Small intestine (tissue), 16 donors: Measurements from ENCODE around the gene A1CF. TPM values are rescaled to one million over a fixed set of nuclear protein-coding genes. Genes with fewer than 3 reads are reported as not detected.
"Not testable (repeated sequence)": the region's sequence is repeated elsewhere in the genome, so short reads cannot be mapped to it uniquely, and the experiment has no call there.

Experiments
- DNase-seq, 2 donors: peaks; one replicate each; pipeline versions ENCODE4 v3.0.0 to v3.0.0-alpha.2; 2013
- FAIRE-seq: peaks from 2 replicates; lab custom pipeline; 2012; peaks lifted over from hg19 to GRCh38; lab: Jason Lieb, UNC
- H3K27ac ChIP-seq, 3 donors: one replicate each; pipeline ENCODE4 v1.5.1; 2013; ENCODE audit warnings: low read length in 2 of 3, mild to moderate bottlenecking in 2 of 3, control low read depth in 1 of 3, inconsistent platforms in 1 of 3, low read depth in 1 of 3, moderate library complexity in 1 of 3
- H3K27me3 ChIP-seq, 3 donors: one replicate each; pipeline ENCODE4 v1.6.1; 2013; ENCODE audit warnings: low read length in 3 of 3, inconsistent platforms in 1 of 3; ENCODE audit not compliant: control insufficient read depth in 3 of 3, insufficient read depth in 3 of 3
- H3K36me3 ChIP-seq, 3 donors: one replicate each; pipeline ENCODE4 v1.6.1; 2013; ENCODE audit warnings: low read length in 3 of 3, inconsistent platforms in 1 of 3, low read depth in 1 of 3, mild to moderate bottlenecking in 1 of 3, moderate library complexity in 1 of 3; ENCODE audit not compliant: control insufficient read depth in 3 of 3, insufficient read depth in 2 of 3
- H3K4me1 ChIP-seq, 3 donors: one replicate each; pipeline ENCODE4 v1.6.1; 2013; ENCODE audit warnings: low read length in 2 of 3, inconsistent platforms in 1 of 3, low read depth in 1 of 3, mild to moderate bottlenecking in 1 of 3, moderate library complexity in 1 of 3; ENCODE audit not compliant: control insufficient read depth in 3 of 3, insufficient read depth in 2 of 3
- H3K4me3 ChIP-seq, 3 donors: one replicate each; pipeline ENCODE4 v1.5.1; 2013; ENCODE audit warnings: low read length in 3 of 3, control low read depth in 1 of 3, inconsistent platforms in 1 of 3, low read depth in 1 of 3, mild to moderate bottlenecking in 1 of 3, moderate library complexity in 1 of 3
- H3K9me3 ChIP-seq, 2 donors: one replicate each; pipeline ENCODE4 v1.6.1; 2013; ENCODE audit warnings: low read depth in 1 of 2, low read length in 1 of 2; ENCODE audit not compliant: control insufficient read depth in 2 of 2, insufficient read depth in 1 of 2
- WGBS, 3 donors: extraction: QIAGEN DNeasy Blood & Tissue Kit; methylation state at CpG; one replicate each; pipeline ENCODE4 v1.1.7; 2013; 5-methylcytosine and 5-hydroxymethylcytosine counted together
- long read RNA-seq, 10 donors: transcript quantifications; one replicate each; lab custom pipeline, GENCODE V29; 2026
- polyA plus RNA-seq, 4 donors: library from polyadenylated mRNA; stranded (reverse) in 3 of 4; unstranded in 1 of 4; fragments of 200-250 nt in 3 of 4; fragments of 120-200 nt in 1 of 4; gene quantifications; one replicate each; pipeline versions ENCODE4 v1.2.1 to v1.2.3, GENCODE V29; 2013
- donor health status: healthy with polysubstance abuse.
- donor health status: control.
- donor health status: control.
- donor health status: Bipolar disorder and iron deficiency.
- donor health status: healthy.

The A1CF gene, protein sequence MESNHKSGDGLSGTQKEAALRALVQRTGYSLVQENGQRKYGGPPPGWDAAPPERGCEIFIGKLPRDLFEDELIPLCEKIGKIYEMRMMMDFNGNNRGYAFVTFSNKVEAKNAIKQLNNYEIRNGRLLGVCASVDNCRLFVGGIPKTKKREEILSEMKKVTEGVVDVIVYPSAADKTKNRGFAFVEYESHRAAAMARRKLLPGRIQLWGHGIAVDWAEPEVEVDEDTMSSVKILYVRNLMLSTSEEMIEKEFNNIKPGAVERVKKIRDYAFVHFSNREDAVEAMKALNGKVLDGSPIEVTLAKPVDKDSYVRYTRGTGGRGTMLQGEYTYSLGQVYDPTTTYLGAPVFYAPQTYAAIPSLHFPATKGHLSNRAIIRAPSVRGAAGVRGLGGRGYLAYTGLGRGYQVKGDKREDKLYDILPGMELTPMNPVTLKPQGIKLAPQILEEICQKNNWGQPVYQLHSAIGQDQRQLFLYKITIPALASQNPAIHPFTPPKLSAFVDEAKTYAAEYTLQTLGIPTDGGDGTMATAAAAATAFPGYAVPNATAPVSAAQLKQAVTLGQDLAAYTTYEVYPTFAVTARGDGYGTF
- polyA plus RNA-seq: 10 to 100 TPM; 11.1 to 47.1 (median 29.1) TPM
- long read RNA-seq, donor 1, full-length matches to known transcripts: 8 of 32 reads
- long read RNA-seq, donor 1, partial matches to known transcripts: 24 of 32 reads
- long read RNA-seq, donor 1, other reads (novel, unspliced or antisense): 0 of 32 reads
- long read RNA-seq, donor 2, full-length matches to known transcripts: 3 of 3 reads
- long read RNA-seq, donor 2, partial matches to known transcripts: 0 of 3 reads
- long read RNA-seq, donor 2, other reads (novel, unspliced or antisense): 0 of 3 reads
- long read RNA-seq, donor 3, full-length matches to known transcripts: 3 of 3 reads
- long read RNA-seq, donor 3, partial matches to known transcripts: 0 of 3 reads
- long read RNA-seq, donor 3, other reads (novel, unspliced or antisense): 0 of 3 reads
- long read RNA-seq, donor 4: 0 reads
- long read RNA-seq, donor 5: 0 reads
- long read RNA-seq, donor 6, full-length matches to known transcripts: 8 of 8 reads
- long read RNA-seq, donor 6, partial matches to known transcripts: 0 of 8 reads
- long read RNA-seq, donor 6, other reads (novel, unspliced or antisense): 0 of 8 reads
- long read RNA-seq, donor 7: 0 reads
- long read RNA-seq, donor 8: 0 reads
- long read RNA-seq, donor 9: 0 reads
- long read RNA-seq, donor 10, partial matches to known transcripts: 0 of 1 reads
- long read RNA-seq, donor 10, other reads (novel, unspliced or antisense): 0 of 1 reads

DNA sequence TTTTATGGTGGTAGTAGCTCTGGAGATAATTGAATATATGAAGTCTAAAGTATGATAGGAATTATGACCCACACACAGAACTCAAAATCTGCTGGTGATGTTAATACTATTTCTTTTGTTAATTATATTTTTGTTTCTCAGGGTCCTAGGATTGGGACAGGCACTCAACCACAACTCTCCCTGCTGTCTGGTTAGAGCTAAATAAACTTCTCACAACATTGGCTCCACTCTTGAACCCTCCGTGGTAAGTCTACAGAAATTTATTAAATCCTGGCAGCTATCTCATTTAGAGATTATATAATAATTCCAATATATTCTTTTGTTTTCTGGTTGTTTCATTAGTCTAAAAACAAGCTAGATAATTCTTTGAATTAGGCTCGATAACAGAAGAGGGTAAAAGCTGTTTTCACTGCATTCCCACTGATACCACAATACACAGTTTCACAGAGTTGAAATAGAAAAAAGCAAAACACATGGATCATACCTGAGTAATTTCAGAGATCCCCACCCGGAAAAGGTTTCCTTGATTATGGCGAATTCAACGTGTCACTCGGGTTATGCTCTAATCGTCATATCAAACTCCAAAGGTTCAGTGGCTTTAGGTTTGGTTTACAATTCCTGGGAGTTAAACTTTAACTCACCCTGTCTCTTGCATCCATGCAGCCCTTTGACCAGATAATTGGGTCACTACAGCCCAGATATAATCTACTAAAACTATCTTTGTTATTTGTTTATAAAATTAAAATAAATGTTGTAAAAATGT lies at the start of gene A1CF:
TSS of gene A1CF (minus strand) at position 531 of the 763 bp plus-strand sequence. CDS start 25,687 bp downstream, outside the sequence.
- peak within 1 kb of the TSS in 1 of 3 donors; percentile 83 for H3K27ac ChIP-seq
- H3K9me3 ChIP-seq: no peaks in the 10 kb centered on the region
- DNase-seq (peak; percentile 87 to 91), FAIRE-seq (peak; percentile 68)
- H3K36me3 ChIP-seq: peaks cover 0 to 7% (median 4%) of the 10 kb centered on the region in 3 donors
- H3K4me1 ChIP-seq: peaks cover 4 to 11% (median 6%) of the 10 kb centered on the region in 3 donors
- WGBS, 3 donors: 14 to 61% (median 32%) methylated on average over 7 of the region's 7 CpGs
- H3K27me3 ChIP-seq: no peaks in the 10 kb centered on the region
- peak within 1 kb of the TSS; percentile 29 to 61 (median 41) for H3K4me3 ChIP-seq

DNA sequence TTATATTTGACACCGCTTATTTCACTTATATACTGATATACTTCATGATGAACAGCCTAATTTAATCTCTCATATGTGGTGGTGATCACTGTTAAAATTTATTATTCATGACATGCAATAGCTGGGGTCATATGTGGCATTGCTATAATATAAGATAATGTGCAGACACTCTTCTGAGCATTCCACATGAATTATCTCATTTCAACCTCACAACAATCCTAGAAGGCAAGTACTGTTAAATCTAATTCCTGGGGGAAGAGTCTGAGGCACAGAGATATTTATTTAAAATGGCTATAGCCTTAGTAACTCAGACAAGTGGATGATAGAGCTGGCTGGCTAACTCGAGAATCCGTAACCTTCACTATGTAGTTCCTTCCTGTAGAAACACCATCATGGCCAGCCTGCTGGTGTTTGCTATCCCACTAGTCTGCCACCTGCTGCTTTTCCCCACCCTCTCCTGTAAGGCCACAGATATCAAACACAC lies 46.6 kb upstream of the A1CF start:
- Histone ChIP-seq H3K27ac (no peak overlapping the region), H3K27me3 (no peaks in the 10 kb centered on the region), H3K4me3 (no peak overlapping the region), H3K4me1 (no peaks in the 10 kb centered on the region), H3K36me3 (no peaks in the 10 kb centered on the region), H3K9me3 (no peaks in the 10 kb centered on the region)
- no peak for FAIRE-seq
- DNase-seq: peak; percentile 7 to 16
- 75 to 78% (median 76%) methylated on average over 3 of the region's 3 CpGs for WGBS, 3 donors

DNA sequence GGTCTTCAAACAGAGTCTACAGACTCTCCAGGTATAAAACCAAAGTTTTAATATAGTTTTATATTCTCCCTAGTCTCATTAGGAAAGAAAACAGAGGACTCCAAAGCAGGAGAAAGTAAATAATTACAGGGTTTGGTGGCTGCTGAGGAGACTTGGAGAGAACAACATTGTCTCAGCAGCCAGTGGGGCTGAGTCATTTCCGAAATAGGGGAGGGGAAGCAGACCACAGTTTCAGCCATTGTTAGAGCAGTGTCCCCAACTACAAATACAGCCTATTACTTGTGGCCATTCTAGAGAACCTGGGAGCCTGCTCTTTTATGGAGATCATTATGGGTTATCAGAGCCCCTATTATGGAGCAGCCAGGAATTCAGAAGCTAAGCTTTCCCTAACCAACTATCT lies 44.2 kb upstream of the A1CF start:
- no peaks in the 10 kb centered on the region for H3K36me3 ChIP-seq
- WGBS, 3 donors: 87 to 95% (median 88%) methylated on average over 1 of the region's 1 CpG
- H3K4me1 ChIP-seq: no peaks in the 10 kb centered on the region
- H3K9me3 ChIP-seq: no peaks in the 10 kb centered on the region
- FAIRE-seq (no peak), DNase-seq (no peak)
- H3K27me3 ChIP-seq: no peaks in the 10 kb centered on the region
- H3K27ac ChIP-seq: no peak overlapping the region
- H3K4me3 ChIP-seq: no peak overlapping the region

DNA sequence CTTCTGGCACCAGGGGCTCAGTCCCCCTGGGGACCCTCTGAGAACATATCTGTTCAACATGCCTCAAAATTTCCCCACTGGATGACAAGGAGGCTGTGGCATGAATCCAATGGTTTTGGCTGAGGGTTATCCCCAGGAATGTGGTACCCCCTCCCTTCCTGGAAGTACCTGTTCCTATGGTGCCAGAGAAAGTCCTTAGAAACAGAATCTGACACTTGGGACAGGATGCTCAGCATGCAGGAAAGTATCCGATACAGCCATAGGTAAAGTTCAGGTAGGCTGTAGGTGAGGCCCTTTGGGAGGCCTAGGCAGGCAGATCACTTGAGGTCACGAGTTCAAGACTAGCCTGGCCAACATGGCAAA lies 42.7 kb upstream of the A1CF start:
- no peaks in the 10 kb centered on the region for H3K27me3 ChIP-seq
- no peak for FAIRE-seq
- H3K9me3 ChIP-seq: peaks cover under 1 to 5% of the 10 kb centered on the region in 2 donors

DNA sequence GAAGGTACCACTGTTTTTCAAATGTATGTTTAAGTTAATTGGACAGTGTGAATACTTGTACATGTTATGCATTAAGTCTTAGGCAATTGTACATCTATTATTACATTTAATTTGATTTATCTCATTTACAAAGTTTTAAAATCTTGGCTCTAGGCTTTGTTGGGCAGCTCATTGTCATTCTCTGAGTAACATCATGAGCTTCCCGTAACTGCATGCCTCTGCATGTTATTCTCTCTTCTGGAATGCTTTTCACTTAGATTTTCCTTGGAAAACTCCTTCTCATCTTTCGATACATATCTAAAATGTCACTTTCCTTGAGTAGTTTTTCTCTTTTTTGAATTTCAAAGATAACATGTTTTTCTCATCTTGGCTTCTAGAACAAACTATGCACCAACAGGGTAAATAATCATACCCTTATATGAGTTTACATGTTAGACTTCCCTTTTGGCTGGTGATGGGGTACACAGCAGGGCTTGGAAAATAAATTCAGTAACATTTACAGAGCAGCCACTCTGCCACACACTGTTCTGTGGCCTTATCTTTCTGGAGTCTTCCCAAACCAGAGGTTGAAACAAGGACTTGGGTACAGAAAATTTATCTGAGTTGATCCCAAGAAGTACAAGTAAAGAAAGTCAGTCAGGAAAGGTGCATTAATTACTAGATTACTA lies 42.2 kb upstream of the A1CF start:
- DNase-seq (no peak), FAIRE-seq (no peak)
- H3K4me3 ChIP-seq: no peak overlapping the region
- 82 to 96% (median 82%) methylated on average over 2 of the region's 2 CpGs for WGBS, 3 donors
- no peak overlapping the region for H3K27ac ChIP-seq
- H3K36me3 ChIP-seq: no peaks in the 10 kb centered on the region
- no peaks in the 10 kb centered on the region for H3K27me3 ChIP-seq
- H3K9me3 ChIP-seq: peaks cover 2 to 11% of the 10 kb centered on the region in 2 donors
- no peaks in the 10 kb centered on the region for H3K4me1 ChIP-seq

More for the DNA sequence above, 42.7 kb upstream of the A1CF start:
- 48 to 91% (median 50%) methylated on average over 1 to 2 of the region's 2 CpGs for WGBS, 3 donors
- Histone ChIP-seq H3K27ac (no peak overlapping the region), H3K36me3 (no peaks in the 10 kb centered on the region), H3K4me1 (no peaks in the 10 kb centered on the region), H3K4me3 (no peak overlapping the region)
- no peak for DNase-seq

DNA sequence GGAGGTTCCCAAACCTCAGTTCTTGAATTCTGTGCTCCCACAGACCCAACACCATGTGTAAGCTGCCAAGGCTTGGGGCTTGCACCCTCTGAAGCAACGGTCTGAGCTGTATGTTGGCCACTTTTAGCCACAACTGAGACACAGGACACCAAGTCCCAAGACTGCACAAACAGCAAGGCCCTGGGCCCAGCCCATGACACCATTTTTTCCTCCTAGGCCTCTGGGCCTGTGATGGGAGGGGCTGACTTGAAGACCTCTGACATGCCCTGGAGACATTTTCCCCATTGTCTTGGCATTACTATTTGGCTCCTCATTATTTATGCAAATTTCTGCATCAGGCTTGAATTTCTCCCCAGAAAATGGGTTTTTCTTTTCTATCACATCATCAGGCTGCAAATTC lies 38.0 kb upstream of the A1CF start:
- 22 to 44% (median 27%) methylated on average over 1 of the region's 1 CpG for WGBS, 3 donors
- H3K36me3 ChIP-seq, H3K27ac ChIP-seq, DNase-seq, H3K27me3 ChIP-seq, H3K4me1 ChIP-seq, H3K4me3 ChIP-seq, FAIRE-seq: not testable (repeated sequence)
- peaks cover 2 to 15% of the 10 kb centered on the region in 2 donors for H3K9me3 ChIP-seq

DNA sequence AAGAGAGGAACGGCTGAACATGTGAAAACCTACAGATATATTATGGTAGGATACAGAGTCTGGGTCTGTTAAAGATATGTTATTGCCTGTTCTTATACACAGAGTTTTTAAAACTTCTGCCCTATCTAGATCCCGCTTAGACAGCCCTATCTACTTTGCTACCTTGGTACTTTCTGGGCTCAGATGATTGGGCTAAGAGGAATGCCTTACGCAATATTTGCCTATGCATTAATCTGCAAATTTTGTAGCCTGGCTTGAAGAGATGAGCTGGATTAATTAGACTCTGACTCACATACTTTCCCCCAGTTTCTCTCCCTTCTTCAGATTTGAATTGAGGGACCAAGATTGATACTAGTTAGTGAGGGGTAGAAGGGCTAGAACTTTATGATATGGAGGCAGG lies 33.6 kb upstream of the A1CF start:
- H3K4me1 ChIP-seq: no peaks in the 10 kb centered on the region
- peaks cover 2 to 15% of the 10 kb centered on the region in 2 donors for H3K9me3 ChIP-seq
- peaks cover 0 to 3% (median 0%) of the 10 kb centered on the region in 3 donors for H3K27me3 ChIP-seq
- FAIRE-seq: no peak
- 86 to 92% (median 92%) methylated on average over 3 of the region's 3 CpGs for WGBS, 3 donors
- H3K27ac ChIP-seq: no peak overlapping the region
- H3K4me3 ChIP-seq: no peak overlapping the region
- no peaks in the 10 kb centered on the region for H3K36me3 ChIP-seq
- no peak for DNase-seq
